ENCODE measurements around the gene CTLA4. TPM values are rescaled to one million over a fixed set of nuclear protein-coding genes. Genes with fewer than 3 reads are reported as not detected.

The CTLA4 gene
- polyA plus RNA-seq, 3 donors = 0.08 TPM; not detected in 2

GRCh38 chr2:203889944-203890343 is 22.4 kb downstream of the CTLA4 start:
- H3K27ac ChIP-seq (ENCODE audit: low read depth in 1 of 2, low read length in 2 of 2) = peak overlapping the region in 1 of 2 donors; percentile 78
- H3K79me2 ChIP-seq (ENCODE audit: insufficient read depth, low read length) = no peaks in the 10 kb centered on the region
- intact Hi-C loops (cut with micrococcal nuclease) = loop anchor here in 1 of 2 donors (10.0 kb wide), 1 partner anchor 235 kb away; no protein-coding TSS in a partner anchor
- TF ChIP-seq CTCF (IDR thresholded peaks at IDR 0.05) = no peak
- H3K4me1 Mint-ChIP-seq = peaks cover 88% of the 10 kb centered on the region
- peaks cover 0 to 2% (median 0%) of the 10 kb centered on the region in 7 donors for H3K9me3 Mint-ChIP-seq
- no peak overlapping the region for H2AFZ ChIP-seq (ENCODE audit: insufficient read depth, low read depth, low read length, poor library complexity, severe bottlenecking)
- H3K27ac Mint-ChIP-seq = no peak overlapping the region
- H3K27me3 ChIP-seq (ENCODE audit: control insufficient read depth in 2 of 2, insufficient read depth in 2 of 2, low read length in 2 of 2) = no peaks in the 10 kb centered on the region
- H3K27me3 Mint-ChIP-seq (ENCODE audit: low read depth in 3 of 3) = no peaks in the 10 kb centered on the region
- H4K20me1 ChIP-seq (ENCODE audit: insufficient read depth, low read length) = no peaks in the 10 kb centered on the region
- DNase-seq = no peak
- H3K36me3 Mint-ChIP-seq = peaks cover 3 to 4% of the 10 kb centered on the region in 2 donors
- H3K36me3 ChIP-seq (replicated peaks in 1 of 2; ENCODE audit: control insufficient read depth in 1 of 2, insufficient read depth in 2 of 2, low read length in 2 of 2) = no peaks in the 10 kb centered on the region
- WGBS (ENCODE audit: insufficient coverage) = no CpG with 5 or more reads among the region's 1 CpG
- H3K9me3 ChIP-seq (replicated peaks in 1 of 2; ENCODE audit: control insufficient read depth in 1 of 2, insufficient read depth in 1 of 2, low read length in 2 of 2) = no peaks in the 10 kb centered on the region
- H3K4me2 ChIP-seq (replicated peaks; ENCODE audit: extremely low read depth, low read length, poor library complexity, severe bottlenecking) = no peak overlapping the region
- no peak overlapping the region for H3K4me3 ChIP-seq (replicated peaks in 1 of 3; ENCODE audit: low read depth in 2 of 3, low read length in 3 of 3)
- no peak overlapping the region for H3K9ac ChIP-seq (ENCODE audit: insufficient read depth, low read length, poor library complexity, severe bottlenecking)
- no peak overlapping the region for H3K4me3 Mint-ChIP-seq
- H3K4me1 ChIP-seq (ENCODE audit: control insufficient read depth in 1 of 2, insufficient read depth in 2 of 2, low read length in 2 of 2) = peaks cover 94 to 100% of the 10 kb centered on the region in 2 donors

- Histone ChIP-seq H3K4me3 (replicated peaks in 1 of 3; ENCODE audit: low read depth in 2 of 3, low read length in 3 of 3) (peak overlapping the region in 1 of 3 experiments; percentile 45), H3K9me3 (replicated peaks in 1 of 2; ENCODE audit: control insufficient read depth in 1 of 2, insufficient read depth in 1 of 2, low read length in 2 of 2) (no peaks in the 10 kb centered on the region), H3K4me2 (replicated peaks; ENCODE audit: extremely low read depth, low read length, poor library complexity, severe bottlenecking) (no peak overlapping the region), H3K9ac (ENCODE audit: insufficient read depth, low read length, poor library complexity, severe bottlenecking) (no peak overlapping the region), H2AFZ (ENCODE audit: insufficient read depth, low read depth, low read length, poor library complexity, severe bottlenecking) (no peak overlapping the region), H3K79me2 (ENCODE audit: insufficient read depth, low read length) (no peaks in the 10 kb centered on the region), H3K27ac (ENCODE audit: low read depth in 1 of 2, low read length in 2 of 2) (peak overlapping the region in 1 of 2 donors; percentile 78), H4K20me1 (ENCODE audit: insufficient read depth, low read length) (no peaks in the 10 kb centered on the region), H3K4me1 (ENCODE audit: control insufficient read depth in 1 of 2, insufficient read depth in 2 of 2, low read length in 2 of 2) (peaks cover 92 to 99% of the 10 kb centered on the region in 2 donors), H3K27me3 (ENCODE audit: control insufficient read depth in 2 of 2, insufficient read depth in 2 of 2, low read length in 2 of 2) (no peaks in the 10 kb centered on the region), H3K36me3 (replicated peaks in 1 of 2; ENCODE audit: control insufficient read depth in 1 of 2, insufficient read depth in 2 of 2, low read length in 2 of 2) (no peaks in the 10 kb centered on the region)
- peaks cover 0 to 2% (median 0%) of the 10 kb centered on the region in 7 donors for H3K9me3 Mint-ChIP-seq
- intact Hi-C loops (cut with micrococcal nuclease) = loop anchor here in 1 of 2 donors (10.0 kb wide), 1 partner anchor 236 kb away; no protein-coding TSS in a partner anchor
- peaks cover 4 to 8% of the 10 kb centered on the region in 2 donors for H3K36me3 Mint-ChIP-seq
- H3K27me3 Mint-ChIP-seq (ENCODE audit: low read depth in 3 of 3) = no peaks in the 10 kb centered on the region
- peak overlapping the region; percentile 91 to 98 (median 95) for H3K27ac Mint-ChIP-seq
- no peak overlapping the region for H3K4me3 Mint-ChIP-seq
- no CpG with 5 or more reads among the region's 1 CpG for WGBS (ENCODE audit: insufficient coverage)
- DNase-seq = no peak
- H3K4me1 Mint-ChIP-seq = peaks cover 86% of the 10 kb centered on the region
- no peak for TF ChIP-seq CTCF (IDR thresholded peaks at IDR 0.05)
Measured at GRCh38 chr2:203890733-203891132, 23.2 kb downstream of the CTLA4 start.

Data from CD14-positive monocyte (primary cell).